ENCODE results near the gene SMIM35. TPM values are rescaled to one million over a fixed set of nuclear protein-coding genes. Genes with fewer than 3 reads are reported as not detected.
A peak's percentile ranks its signal among the peaks of the same experiment; 100 is the strongest.

SMIM35 gene
- total RNA-seq, 1 experiment from 2014 or later = not detected

DNA sequence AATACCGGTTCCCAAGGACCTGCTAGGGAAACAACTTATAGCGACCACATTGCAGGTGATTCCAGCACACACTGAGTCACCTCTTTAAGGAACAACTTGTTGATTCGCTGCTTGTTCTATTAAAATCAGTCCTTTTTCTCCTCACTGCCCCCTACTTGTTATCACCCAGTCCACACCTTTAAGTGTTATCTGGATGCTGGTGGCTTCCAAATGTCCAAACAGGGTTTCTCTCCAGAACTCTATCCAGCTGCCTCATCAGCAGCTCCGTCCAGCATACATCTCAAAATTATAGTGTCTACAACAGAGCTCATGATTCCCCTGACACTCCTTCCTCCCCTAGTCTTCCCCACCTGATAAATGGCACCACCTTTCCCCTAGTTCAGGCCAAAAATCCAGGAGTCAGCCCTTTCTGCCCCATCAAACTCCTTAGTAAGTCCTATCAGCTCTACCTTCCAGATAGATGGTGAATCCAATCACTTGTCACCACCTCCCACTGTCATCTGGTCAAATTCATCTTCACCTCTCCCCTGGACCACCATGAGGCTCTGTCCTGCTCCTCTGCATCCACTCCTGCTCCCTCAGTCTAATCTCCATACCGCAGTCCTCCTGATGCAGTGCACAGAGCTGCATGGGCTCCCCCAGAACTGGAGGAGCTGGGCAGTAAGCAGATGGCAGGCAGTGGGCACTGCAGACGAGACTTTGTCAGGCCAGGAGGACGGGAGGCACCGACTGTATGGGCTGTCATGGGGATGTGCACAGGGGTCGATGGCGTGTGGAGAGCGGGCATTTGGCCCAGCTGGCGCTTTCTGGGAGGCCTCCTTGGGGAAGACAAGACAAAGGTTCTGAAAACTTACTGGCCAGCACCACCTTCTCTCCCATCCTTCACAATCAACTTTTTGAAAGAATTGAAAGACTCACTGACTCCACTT lies 81.3 kb downstream of the SMIM35 start:
- no peaks in the 10 kb centered on the region for H3K36me3 ChIP-seq (replicated peaks; ENCODE audit: control insufficient read depth, insufficient read depth, low read length)
- peak; percentile 28 for DNase-seq
- H3K4me3 ChIP-seq (ENCODE audit: insufficient read depth, low read depth, low read length) = no peak overlapping the region
- H3K27me3 ChIP-seq (ENCODE audit: control insufficient read depth, insufficient read depth, low read length) = no peaks in the 10 kb centered on the region

DNA sequence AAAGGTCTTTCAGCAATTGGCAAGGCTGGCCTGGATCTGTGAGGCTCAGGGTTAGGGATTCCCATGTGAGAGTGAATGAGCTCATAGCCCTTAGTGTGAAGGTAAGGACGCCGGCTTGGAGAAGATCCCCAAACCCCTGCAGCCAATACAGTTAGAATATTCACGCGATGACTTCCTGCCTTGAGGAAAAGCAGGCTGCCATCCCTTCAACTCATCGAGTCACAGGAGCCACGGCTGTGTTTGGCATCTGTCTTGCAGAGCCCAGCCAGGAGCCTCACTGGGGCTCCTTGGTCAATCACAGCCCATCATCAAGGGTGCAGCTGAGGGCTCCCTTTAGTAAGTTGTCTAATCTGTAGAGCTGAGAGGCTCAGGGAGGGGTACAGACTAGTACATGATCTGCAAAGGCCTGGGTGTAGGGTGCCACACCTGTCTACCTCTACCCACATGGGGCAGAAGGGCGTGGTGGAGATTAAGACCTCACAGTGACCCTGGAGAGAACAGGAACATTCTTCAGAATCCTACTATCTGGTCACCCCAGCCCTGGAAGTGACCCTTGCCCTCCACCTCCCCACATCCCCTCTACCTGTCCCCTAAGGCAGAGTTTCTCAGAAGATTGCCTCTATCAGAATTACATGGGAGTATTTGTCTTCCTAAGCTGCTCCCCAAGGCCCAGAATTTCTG lies 82.1 kb downstream of the SMIM35 start:
- DNase-seq = no peak
- H3K4me3 ChIP-seq (ENCODE audit: insufficient read depth, low read depth, low read length) = no peak overlapping the region
- H3K36me3 ChIP-seq (replicated peaks; ENCODE audit: control insufficient read depth, insufficient read depth, low read length) = no peaks in the 10 kb centered on the region
- no peaks in the 10 kb centered on the region for H3K27me3 ChIP-seq (ENCODE audit: control insufficient read depth, insufficient read depth, low read length)

DNA sequence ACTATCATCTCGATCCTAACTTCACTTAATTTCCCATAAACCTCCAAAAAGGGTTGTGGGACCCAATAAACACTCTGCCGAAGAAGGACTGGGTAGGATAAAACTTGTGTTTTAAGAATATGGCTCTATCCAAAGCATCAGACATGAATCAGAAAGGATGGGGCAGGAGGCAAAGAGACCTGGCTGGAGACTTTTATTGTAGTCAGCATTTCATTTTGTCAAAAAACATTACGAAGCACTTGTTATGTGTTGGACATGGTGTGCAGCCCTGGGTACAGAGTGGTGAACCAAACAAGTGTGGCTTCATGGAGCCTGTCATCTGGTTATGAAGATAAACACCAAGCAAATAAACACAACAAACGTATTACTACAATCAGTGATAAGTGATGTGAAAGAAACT lies 83.3 kb downstream of the SMIM35 start:
- no peaks in the 10 kb centered on the region for H3K27me3 ChIP-seq (ENCODE audit: control insufficient read depth, insufficient read depth, low read length)
- DNase-seq = no peak
- H3K4me3 ChIP-seq (ENCODE audit: insufficient read depth, low read depth, low read length) = no peak overlapping the region
- H3K36me3 ChIP-seq (replicated peaks; ENCODE audit: control insufficient read depth, insufficient read depth, low read length) = no peaks in the 10 kb centered on the region

DNA sequence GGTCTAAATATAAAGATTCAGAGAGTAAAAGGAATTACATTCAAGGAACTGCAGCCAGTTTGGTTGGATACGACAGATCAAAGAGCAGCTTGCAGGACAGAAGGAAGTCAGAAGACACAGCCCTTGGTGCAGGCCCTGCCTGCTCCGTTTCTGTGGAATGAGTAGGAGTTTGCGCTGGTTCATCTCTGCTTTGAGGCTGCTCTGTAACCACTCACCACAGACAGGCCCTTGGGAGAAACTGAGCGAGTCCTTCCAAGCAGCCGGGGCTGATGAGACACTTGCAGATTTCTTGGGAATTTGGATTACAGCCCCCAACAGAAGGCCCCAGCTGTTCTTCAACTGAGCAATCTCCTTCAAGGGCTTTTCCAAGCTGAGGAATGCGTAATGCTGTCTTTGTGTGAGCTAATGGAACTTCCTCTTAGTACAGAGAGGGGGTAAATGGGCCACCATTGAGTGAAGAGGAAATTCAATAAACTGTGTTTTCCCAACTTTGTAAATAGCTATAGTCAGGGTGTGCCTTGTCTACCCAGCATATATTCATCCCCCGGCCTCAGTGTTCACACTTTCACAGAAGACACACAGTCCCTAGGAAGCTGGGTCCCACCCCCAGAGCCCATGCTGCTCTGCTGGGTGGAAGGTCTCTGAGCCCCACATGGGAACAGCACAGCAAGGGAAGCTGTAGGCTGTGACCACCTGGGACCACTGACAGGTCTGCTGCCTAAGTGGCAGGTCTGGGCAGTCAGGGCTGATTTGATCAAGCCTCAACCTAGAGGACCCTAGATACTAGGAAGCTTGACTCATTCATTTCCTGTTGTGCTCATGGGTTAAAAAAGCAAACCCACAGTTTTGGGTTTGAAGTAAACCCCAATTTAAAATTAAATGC lies 84.0 kb downstream of the SMIM35 start:
- Histone ChIP-seq H3K27me3 (ENCODE audit: control insufficient read depth, insufficient read depth, low read length) (no peaks in the 10 kb centered on the region), H3K4me3 (ENCODE audit: insufficient read depth, low read depth, low read length) (no peak overlapping the region), H3K36me3 (replicated peaks; ENCODE audit: control insufficient read depth, insufficient read depth, low read length) (no peaks in the 10 kb centered on the region)
- DNase-seq = no peak

DNA sequence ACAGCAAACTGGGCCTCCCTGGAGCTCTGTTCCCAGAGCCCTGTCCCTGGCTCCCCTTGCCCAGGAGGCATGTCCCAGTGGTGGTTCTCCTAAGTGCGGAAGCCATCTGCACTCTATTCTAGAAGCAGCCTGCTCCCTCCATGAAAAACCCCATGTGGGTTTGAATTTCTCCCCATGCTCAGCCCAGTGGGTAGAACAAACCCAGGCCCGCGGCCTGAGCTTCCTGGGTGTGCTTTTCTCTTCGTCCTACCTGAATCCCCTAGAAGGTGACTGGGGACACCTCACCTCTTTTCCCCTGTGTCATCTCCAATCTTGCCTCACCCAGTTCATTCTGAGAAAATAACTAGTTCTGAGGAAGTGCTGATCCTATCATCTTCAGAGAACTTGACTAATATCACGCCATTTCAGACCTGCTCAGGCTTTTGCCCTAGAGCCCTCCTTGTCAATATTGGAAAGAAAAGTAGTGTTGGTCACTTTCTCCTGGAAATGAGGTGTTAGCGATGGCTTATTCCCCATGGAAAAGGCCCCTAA lies 84.7 kb downstream of the SMIM35 start:
- DNase-seq = no peak
- no peaks in the 10 kb centered on the region for H3K27me3 ChIP-seq (ENCODE audit: control insufficient read depth, insufficient read depth, low read length)
- H3K36me3 ChIP-seq (replicated peaks; ENCODE audit: control insufficient read depth, insufficient read depth, low read length) = no peaks in the 10 kb centered on the region
- no peak overlapping the region for H3K4me3 ChIP-seq (ENCODE audit: insufficient read depth, low read depth, low read length)

DNA sequence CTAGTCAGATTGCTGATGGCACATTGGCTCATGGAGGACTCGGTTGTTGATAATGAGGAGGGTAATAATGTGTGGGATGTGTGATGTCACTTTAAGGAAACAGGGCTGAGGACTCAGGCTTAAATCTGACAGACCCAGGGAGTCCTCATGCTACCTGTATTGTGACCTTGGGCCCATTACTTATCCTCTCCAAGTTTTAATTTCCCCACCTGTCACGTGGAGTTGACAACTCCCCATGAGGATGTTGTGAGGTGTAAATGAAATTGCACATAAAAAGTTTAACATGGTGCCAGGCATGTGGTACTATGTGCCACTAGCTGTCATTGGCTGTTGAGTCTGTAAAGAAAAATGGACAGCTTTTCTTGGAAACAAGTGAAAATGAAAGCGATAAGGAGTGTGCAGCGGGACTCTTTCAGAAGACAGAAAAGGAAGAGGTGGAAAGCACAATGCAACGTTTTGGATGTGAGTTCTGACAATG lies 85.2 kb downstream of the SMIM35 start:
- Histone ChIP-seq H3K36me3 (replicated peaks; ENCODE audit: control insufficient read depth, insufficient read depth, low read length) (no peaks in the 10 kb centered on the region), H3K4me3 (ENCODE audit: insufficient read depth, low read depth, low read length) (no peak overlapping the region), H3K27me3 (ENCODE audit: control insufficient read depth, insufficient read depth, low read length) (no peaks in the 10 kb centered on the region)
- DNase-seq = no peak

DNA sequence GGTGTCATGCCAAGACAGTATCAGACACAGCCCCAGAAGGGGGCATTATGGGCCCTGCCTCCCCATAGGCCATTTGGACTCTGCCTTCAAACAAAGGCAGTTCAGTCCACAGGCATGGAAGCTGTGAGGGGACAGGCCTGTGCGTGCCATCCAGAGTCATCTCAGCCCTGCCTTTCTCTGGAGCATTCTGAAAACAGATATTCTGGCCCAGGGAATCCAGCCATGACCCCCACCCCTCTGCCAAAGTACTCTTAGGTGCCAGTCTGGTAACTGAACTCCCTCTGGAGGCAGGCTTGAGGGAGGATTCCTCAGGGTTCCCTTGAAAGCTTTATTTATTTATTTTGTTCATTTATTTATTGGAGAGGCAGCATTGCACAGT lies 85.9 kb downstream of the SMIM35 start:
- H3K27me3 ChIP-seq (ENCODE audit: control insufficient read depth, insufficient read depth, low read length) = no peaks in the 10 kb centered on the region
- no peaks in the 10 kb centered on the region for H3K36me3 ChIP-seq (replicated peaks; ENCODE audit: control insufficient read depth, insufficient read depth, low read length)
- no peak overlapping the region for H3K4me3 ChIP-seq (ENCODE audit: insufficient read depth, low read depth, low read length)
- no peak for DNase-seq

DNA sequence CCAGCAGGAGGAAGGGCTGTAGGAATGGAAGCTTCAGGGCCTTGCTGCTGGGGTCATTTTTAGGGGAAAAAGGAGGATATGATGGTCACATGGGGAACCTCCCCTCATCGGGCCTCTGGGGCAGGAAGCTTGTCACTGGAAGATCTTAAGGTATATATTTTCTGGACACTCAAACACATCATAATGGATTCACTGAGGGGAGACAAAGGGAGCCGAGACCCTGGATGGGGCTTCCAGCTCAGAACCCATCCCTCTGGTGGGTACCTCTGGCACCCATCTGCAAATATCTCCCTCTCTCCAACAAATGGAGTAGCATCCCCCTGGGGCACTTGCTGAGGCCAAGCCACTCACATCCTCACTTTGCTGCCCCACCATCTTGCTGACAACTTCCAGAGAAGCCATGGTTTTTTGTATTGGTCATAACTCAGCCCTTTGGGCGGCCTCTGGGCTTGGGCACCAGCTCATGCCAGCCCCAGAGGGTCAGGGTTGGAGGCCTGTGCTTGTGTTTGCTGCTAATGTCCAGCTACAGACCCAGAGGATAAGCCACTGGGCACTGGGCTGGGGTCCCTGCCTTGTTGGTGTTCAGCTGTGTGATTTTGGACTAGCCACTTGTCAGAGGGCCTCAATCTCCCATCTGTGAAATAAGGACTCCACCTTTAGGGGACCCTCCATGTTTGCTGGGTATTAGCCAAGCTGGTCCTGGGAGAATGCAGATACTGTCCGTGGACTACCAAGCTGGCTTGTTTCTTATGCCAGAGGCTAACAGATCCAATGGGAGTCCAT lies 86.5 kb downstream of the SMIM35 start:
- Histone ChIP-seq H3K36me3 (replicated peaks; ENCODE audit: control insufficient read depth, insufficient read depth, low read length) (no peaks in the 10 kb centered on the region), H3K4me3 (ENCODE audit: insufficient read depth, low read depth, low read length) (no peak overlapping the region), H3K27me3 (ENCODE audit: control insufficient read depth, insufficient read depth, low read length) (no peaks in the 10 kb centered on the region)
- no peak for DNase-seq

DNA sequence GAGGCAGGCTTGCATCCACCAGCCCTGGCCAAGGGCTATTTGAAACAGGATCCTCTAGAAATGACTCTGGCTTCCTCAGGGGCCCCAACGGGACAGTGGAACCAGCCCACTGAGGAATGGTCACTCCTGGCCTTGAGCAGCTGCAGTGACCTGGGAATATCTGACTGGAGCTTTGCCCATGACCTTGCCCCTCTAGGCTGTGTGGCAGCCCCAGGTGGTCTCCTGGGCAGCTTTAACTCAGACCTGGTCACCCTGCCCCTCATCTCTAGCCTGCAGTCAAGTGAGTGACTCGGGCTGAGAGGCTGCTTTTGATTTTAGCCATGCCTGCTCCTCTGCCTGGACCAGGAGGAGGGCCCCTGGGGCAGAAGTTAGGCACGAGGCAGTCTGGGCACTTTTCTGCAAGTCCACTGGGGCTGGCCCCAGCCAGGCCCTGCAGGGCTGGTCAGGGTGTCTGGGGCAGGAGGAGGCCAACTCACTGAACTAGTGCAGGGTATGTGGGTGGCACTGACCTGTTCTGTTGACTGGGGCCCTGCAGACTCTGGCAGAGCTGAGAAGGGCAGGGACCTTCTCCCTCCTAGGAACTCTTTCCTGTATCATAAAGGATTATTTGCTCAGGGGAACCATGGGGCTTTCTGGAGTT lies 87.3 kb downstream of the SMIM35 start:
- no peaks in the 10 kb centered on the region for H3K36me3 ChIP-seq (replicated peaks; ENCODE audit: control insufficient read depth, insufficient read depth, low read length)
- no peak overlapping the region for H3K4me3 ChIP-seq (ENCODE audit: insufficient read depth, low read depth, low read length)
- H3K27me3 ChIP-seq (ENCODE audit: control insufficient read depth, insufficient read depth, low read length) = no peaks in the 10 kb centered on the region
- no peak for DNase-seq

DNA sequence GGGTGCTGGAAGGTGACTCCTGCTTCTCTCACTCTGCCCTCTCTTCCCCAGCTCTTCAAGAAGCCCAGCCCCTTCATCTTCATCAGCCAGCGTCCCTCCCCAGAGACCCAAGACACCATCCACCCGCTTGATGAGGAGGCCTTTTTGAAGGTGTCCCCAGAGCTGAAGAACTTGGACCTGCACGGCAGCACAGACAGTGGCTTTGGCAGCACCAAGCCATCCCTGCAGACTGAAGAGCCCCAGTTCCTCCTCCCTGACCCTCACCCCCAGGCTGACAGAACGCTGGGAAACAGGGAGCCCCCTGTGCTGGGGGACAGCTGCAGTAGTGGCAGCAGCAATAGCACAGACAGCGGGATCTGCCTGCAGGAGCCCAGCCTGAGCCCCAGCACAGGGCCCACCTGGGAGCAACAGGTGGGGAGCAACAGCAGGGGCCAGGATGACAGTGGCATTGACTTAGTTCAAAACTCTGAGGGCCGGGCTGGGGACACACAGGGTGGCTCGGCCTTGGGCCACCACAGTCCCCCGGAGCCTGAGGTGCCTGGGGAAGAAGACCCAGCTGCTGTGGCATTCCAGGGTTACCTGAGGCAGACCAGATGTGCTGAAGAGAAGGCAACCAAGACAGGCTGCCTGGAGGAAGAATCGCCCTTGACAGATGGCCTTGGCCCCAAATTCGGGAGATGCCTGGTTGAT lies 88.0 kb downstream of the SMIM35 start:
- DNase-seq = no peak
- Histone ChIP-seq H3K36me3 (replicated peaks; ENCODE audit: control insufficient read depth, insufficient read depth, low read length) (no peaks in the 10 kb centered on the region), H3K27me3 (ENCODE audit: control insufficient read depth, insufficient read depth, low read length) (no peaks in the 10 kb centered on the region), H3K4me3 (ENCODE audit: insufficient read depth, low read depth, low read length) (no peak overlapping the region)

DNA sequence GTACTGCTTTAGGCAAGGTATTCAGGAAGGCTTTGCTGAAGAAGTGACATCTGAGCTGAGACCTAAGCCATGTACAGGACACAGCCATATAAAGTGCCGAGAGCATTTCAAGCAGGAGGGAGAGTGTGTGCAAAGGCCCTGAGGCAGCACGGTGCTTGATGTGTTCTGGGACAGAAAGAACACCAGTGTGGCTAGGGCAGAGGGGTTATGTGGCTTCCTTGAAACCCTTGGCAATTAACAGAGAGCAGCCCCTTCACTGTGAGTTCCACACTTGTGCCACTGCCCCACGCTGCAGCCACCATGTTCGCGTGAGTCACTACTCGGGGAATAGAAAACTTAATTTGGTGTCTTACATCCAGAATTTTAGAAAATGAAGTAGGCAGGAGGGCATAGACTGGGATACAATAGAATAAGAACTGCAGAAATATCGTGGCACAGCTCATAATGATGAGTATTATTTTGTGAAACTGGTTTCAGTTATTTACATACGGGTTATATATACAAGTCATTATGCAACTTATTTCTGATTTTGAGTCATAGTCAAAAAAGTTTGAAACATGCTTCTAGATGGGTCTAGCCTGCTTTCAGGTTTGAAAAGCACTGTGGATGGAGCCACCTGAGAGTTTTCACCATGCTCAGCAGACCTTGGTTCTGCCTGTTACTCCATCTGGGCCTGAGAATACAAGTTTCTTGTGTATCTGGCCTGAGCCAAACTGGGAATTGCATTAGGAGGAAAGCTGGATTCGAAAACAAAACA lies 88.8 kb downstream of the SMIM35 start:
- Histone ChIP-seq H3K36me3 (replicated peaks; ENCODE audit: control insufficient read depth, insufficient read depth, low read length) (no peaks in the 10 kb centered on the region), H3K4me3 (ENCODE audit: insufficient read depth, low read depth, low read length) (no peak overlapping the region)
- no peak for DNase-seq

DNA sequence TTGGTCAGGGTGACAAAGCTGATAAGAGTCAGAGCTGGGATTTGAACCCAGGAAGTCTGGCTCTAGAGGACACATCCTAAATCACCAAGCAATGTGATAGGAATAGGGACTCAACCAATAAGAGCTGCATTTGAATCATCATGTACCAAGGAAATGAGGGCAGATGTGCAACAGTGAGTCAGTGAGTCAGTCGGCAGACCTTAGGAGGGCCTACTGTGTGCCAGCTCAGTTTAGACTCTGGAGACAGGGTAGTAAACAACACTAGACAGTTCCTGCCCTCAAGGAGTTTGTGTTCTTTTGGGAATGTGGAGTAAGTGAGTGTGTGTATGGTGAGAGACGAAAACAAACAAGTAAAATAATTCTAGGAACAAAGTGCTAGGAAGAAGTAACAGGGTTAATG lies 89.4 kb downstream of the SMIM35 start:
- Histone ChIP-seq H3K36me3 (replicated peaks; ENCODE audit: control insufficient read depth, insufficient read depth, low read length) (no peaks in the 10 kb centered on the region), H3K4me3 (ENCODE audit: insufficient read depth, low read depth, low read length) (no peak overlapping the region), H3K27me3 (ENCODE audit: control insufficient read depth, insufficient read depth, low read length) (no peaks in the 10 kb centered on the region)
- DNase-seq = no peak

More for the DNA sequence above, 88.8 kb downstream of the SMIM35 start:
- H3K27me3 ChIP-seq (ENCODE audit: control insufficient read depth, insufficient read depth, low read length) = no peaks in the 10 kb centered on the region

Data from H7 (cell line).